Rectal smooth muscle tissue (tissue), 1 donor: ENCODE measurements around the gene OR6C70.
"Not testable (repeated sequence)": the region's sequence is repeated elsewhere in the genome, so short reads cannot be mapped to it uniquely, and the experiment has no call there.

ENCODE experiments used
- H3K27ac ChIP-seq: one replicate; pipeline ENCODE4 v1.7.0; 2013; ENCODE audit warnings: low read depth, low read length, inconsistent platforms
- H3K27me3 ChIP-seq: one replicate; pipeline ENCODE4 v1.7.0; 2013; ENCODE audit warnings: low read length; ENCODE audit not compliant: control insufficient read depth, insufficient read depth
- H3K36me3 ChIP-seq: one replicate; pipeline ENCODE4 v1.7.0; 2013; ENCODE audit warnings: low read length; ENCODE audit not compliant: control insufficient read depth, insufficient read depth
- H3K4me1 ChIP-seq: one replicate; pipeline ENCODE4 v1.7.0; 2013; ENCODE audit warnings: low read length; ENCODE audit not compliant: control insufficient read depth, insufficient read depth
- H3K4me3 ChIP-seq: one replicate; pipeline ENCODE4 v1.7.0; 2013; ENCODE audit warnings: low read length
- H3K9ac ChIP-seq: one replicate; pipeline ENCODE4 v1.7.0; 2013; ENCODE audit warnings: low read length

The OR6C70 gene

DNA sequence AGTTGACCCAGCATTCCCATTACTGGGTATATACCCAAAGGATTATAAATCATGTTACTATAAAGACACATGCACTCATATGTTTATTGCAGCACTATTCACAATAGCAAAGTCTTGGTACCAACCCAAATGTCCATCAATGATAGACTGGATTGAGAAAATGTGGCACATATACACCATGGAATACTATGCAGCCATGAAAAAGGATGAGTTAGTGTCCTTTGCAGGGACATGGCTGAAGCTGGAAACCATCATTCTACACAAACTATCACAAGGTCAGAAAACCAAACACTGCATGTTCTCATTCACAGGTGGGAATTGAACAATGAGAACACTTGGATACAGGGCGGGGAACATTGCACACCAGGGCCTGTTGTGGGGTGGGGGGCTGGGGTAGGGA lies 5.0 kb downstream of the OR6C70 start:
- not testable (repeated sequence) for H3K27me3 ChIP-seq, H3K9ac ChIP-seq, H3K27ac ChIP-seq, H3K36me3 ChIP-seq, H3K4me3 ChIP-seq, H3K4me1 ChIP-seq

DNA sequence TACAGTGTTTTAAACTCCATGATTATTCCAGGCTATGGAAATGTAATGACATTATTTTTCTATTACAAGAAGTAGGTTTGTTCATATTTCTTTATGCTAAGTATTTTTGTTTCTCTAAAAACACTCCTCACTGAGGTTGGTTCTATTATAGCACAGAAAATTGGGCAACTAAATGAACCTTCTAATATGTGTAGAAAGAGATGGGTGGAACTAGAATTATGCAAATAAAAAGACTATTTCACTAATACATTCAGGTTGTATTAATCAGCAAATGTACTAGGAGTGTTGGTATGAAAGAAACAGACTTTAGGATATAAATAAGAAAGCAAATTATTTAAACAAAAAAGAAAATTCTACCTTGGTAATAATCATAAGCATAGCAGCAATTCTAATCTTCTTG lies 21.1 kb downstream of the OR6C70 start:
- no peaks in the 10 kb centered on the region for H3K27me3 ChIP-seq
- H3K9ac ChIP-seq = no peak overlapping the region
- H3K4me1 ChIP-seq = no peaks in the 10 kb centered on the region
- H3K36me3 ChIP-seq = no peaks in the 10 kb centered on the region
- H3K4me3 ChIP-seq = no peak overlapping the region
- H3K27ac ChIP-seq = no peak overlapping the region

DNA sequence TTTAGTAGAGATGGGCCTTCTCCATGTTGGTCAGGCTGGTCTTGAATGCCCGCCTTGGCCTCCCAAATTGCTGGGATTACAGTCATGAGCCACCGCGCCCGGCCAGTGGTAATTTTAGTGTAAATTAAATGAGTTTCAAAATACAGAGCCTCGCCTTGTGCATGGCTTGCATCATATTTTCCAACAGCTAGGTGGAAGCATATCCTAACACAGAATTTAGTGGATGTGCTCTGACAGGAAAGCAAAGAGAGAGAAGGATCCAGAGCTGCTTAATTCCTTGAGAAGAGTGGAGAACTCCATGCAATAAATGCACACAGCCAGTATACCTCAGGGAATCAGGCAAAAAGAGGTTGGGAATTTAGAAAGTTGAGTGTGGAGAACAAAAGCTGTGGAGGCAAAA lies 23.6 kb downstream of the OR6C70 start:
- no peaks in the 10 kb centered on the region for H3K36me3 ChIP-seq
- no peaks in the 10 kb centered on the region for H3K4me1 ChIP-seq
- no peaks in the 10 kb centered on the region for H3K27me3 ChIP-seq
- H3K9ac ChIP-seq = no peak overlapping the region
- no peak overlapping the region for H3K27ac ChIP-seq
- no peak overlapping the region for H3K4me3 ChIP-seq

DNA sequence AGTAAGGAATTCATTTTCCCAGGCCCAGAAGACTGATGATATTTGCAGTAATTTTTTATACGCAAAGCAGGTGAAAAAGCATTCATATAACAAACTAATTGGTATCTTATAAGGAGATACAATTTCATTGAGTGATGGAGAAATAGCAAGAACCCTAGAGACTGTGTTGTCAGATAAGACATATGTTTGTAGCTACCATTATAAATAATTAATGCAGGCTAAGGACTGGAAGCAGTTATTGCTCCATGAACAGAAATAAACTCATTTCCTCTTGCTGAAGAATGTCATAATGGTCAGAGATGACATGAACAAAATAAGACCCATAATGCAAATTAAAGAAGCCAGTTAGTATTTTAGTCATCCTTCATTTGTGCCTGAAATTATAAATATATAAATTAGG lies 24.6 kb downstream of the OR6C70 start:
- Histone ChIP-seq H3K4me3 (no peak overlapping the region), H3K36me3 (no peaks in the 10 kb centered on the region), H3K27ac (no peak overlapping the region), H3K4me1 (no peaks in the 10 kb centered on the region), H3K9ac (no peak overlapping the region), H3K27me3 (no peaks in the 10 kb centered on the region)

DNA sequence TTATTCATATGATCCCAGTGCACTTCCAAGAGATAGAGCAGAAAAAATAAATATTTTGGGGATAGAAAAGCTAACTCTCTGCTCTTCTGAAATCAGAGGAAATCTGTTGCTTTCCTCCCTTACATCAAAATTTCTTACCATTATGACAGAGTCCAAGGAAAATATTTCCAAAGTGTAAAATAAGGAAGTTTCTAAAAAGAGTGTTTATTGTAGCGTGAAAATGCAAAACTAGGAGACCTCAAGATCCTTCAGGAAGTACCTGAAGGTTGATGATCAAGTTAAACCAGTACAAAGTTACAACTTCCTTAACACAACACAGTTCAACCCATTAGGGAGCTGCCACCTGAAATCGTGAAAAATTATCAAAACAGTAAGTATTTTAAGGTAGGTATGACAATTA lies 26.2 kb downstream of the OR6C70 start, which contains the start of gene OR6C2:
TSS of gene OR6C2 (plus strand) at position 301 of the 400 bp plus-strand sequence. CDS start 8,138 bp downstream, outside the sequence.
- Histone ChIP-seq H3K9ac (no peak within 1 kb of the TSS), H3K27me3 (no peaks in the 10 kb centered on the region), H3K4me3 (no peak within 1 kb of the TSS), H3K36me3 (no peaks in the 10 kb centered on the region), H3K4me1 (no peaks in the 10 kb centered on the region), H3K27ac (no peak within 1 kb of the TSS)

DNA sequence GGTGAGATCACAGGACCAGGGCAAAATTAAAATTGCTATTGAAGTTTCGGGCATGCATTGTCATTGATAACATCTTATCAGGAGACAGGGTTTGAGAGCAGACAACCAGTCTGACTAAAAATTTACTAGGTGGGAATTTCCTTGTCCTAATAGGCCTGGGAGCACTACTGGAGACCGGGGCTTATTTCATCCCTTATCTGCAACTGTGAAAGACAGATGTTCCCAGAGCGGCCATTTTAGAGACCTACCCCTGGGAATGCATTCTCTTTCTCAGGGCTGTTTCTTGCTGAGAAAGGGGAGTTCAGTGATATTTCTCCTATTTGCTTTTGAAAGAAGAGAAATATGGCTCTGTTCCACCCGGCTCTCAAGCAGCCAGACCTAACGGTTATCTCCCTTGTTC lies 28.7 kb downstream of the OR6C70 start:
- not testable (repeated sequence) for H3K27me3 ChIP-seq, H3K27ac ChIP-seq, H3K4me3 ChIP-seq, H3K4me1 ChIP-seq, H3K9ac ChIP-seq, H3K36me3 ChIP-seq

DNA sequence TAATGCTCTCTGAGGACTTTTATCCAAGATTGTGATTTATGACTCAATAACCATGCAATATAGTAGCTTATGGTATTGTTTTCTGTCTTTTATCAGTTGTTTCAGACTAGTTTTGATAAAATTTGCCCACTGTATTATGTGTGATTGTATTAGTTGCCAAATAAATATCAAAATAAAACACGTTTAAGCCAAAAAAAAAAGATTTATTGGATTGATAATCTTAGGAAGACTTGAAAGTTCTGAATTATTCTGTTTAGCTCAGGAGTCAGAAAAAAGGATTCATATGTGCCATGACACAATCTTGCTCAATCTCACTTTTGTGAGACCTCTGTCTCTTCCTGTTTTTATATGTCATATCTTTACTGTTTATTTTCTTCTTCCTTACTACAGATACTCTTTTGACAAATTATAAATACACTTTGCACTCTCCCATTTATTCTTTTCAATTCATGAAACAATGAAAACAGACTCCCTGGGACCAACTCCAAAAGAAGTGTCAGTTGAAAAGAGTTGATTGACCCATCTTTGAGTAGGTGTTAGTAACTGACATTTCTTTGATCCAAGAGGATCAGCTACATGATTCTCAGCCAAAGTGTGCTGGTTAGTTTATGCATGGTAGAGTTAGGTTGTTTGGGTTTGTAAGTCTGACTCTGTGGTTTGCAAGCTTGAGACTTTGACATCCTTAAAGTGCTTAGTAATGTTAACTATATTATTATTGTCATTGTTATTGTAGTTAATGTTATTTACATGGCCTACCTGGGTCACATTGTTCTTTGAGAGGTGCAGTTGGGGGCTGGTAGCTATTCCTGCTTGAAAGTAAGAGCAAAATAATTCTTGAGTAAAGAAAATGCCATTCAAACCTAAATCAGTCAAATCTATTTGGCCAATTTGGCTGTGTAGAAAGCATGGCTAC lies 41.4 kb downstream of the OR6C70 start:
- no peak overlapping the region for H3K27ac ChIP-seq

DNA sequence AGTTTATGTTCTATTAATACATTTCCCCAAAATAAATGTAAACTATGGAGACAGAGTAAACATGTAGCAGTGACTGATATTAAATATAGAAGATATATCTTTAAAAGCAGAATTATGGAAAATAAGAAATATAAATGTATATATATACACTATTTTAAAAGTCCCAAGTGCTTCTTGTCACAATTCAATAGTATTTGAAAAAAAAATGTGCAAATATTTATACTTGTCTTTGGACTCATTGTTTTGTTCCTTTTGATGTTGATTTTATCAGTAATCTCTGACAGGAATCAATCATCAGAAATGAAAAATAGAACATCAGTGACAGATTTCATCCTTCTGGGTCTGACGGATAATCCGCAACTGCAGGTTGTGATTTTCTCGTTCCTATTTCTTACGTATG lies 44.0 kb downstream of the OR6C70 start, which contains the start of gene OR6C76:
TSS of gene OR6C76 (plus strand) at position 301 of the 400 bp plus-strand sequence. CDS start at position 301, 0 bp downstream.
- no peaks in the 10 kb centered on the region for H3K36me3 ChIP-seq
- H3K9ac ChIP-seq = no peak within 1 kb of the TSS
- H3K27me3 ChIP-seq = no peaks in the 10 kb centered on the region
- H3K27ac ChIP-seq = no peak within 1 kb of the TSS
- H3K4me3 ChIP-seq = no peak within 1 kb of the TSS
- no peaks in the 10 kb centered on the region for H3K4me1 ChIP-seq

More for the DNA sequence above, 41.4 kb downstream of the OR6C70 start:
- Histone ChIP-seq H3K4me1 (no peaks in the 10 kb centered on the region), H3K36me3 (no peaks in the 10 kb centered on the region), H3K4me3 (no peak overlapping the region), H3K9ac (no peak overlapping the region), H3K27me3 (no peaks in the 10 kb centered on the region)

DNA sequence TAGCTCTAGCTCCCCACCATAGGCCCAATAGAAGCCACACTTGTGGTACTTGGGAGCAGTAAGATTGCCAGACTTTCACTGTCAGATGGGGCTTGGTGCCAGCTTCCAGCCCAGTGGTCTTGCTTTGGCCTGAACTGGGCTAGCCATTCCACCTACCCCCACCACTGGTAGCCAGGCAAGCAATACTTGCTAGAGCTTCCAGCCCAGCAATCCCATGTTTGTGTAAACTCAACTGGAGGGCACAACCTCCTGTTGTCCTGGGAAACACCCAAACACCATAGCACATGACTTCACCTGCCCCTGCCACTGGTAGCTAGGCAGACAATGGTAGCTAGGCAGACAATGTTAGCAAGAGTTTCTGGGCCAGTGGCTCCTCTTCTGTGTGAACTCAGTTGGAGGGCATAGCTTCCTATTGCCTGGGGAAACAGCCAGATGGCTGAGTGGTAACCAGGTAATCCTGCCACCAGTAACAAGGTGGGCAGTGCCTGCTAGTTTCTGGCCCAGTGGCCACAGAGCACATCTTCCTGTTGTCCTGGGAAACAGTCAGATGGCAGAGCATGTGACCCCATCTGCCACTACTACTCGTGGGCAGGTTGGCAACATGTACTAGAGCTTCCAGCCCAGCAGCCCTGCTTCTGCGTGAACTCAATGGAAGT lies 49.5 kb downstream of the OR6C70 start:
- Histone ChIP-seq H3K4me3 (no peak overlapping the region), H3K27me3 (no peaks in the 10 kb centered on the region), H3K9ac (no peak overlapping the region)

More for the DNA sequence above, 49.5 kb downstream of the OR6C70 start:
- Histone ChIP-seq H3K27ac (no peak overlapping the region), H3K4me1 (no peaks in the 10 kb centered on the region), H3K36me3 (no peaks in the 10 kb centered on the region)
